GM21786 (cell line): Measurements from ENCODE around the gene DHRS4L2.
"Not testable (repeated sequence)": the region's sequence is repeated elsewhere in the genome, so short reads cannot be mapped to it uniquely, and the experiment has no call there.

Source experiments
- ATAC-seq: cut with Tn5 transposase; IDR thresholded peaks from one replicate; pipeline ENCODE4 v1.9.1; 2021; ENCODE audit not compliant: unreplicated experiment

The DHRS4L2 gene

GRCh38 chr14:23970283-23970659 is 18.5 kb upstream of the DHRS4L2 start:
- not testable (repeated sequence) for ATAC-seq

GRCh38 chr14:23973178-23973577 is 15.6 kb upstream of the DHRS4L2 start:
- not testable (repeated sequence) for ATAC-seq

GRCh38 chr14:23974041-23974440 is 14.7 kb upstream of the DHRS4L2 start:
- ATAC-seq, result not testable (repeated sequence)

GRCh38 chr14:23977208-23977607 is 11.5 kb upstream of the DHRS4L2 start:
- ATAC-seq, result not testable (repeated sequence)

GRCh38 chr14:23981951-23982813 is 6.5 kb upstream of the DHRS4L2 start:
- ATAC-seq, result not testable (repeated sequence)

- no peak for ATAC-seq
Measured at GRCh38 chr14:23984891-23985602, 3.7 kb upstream of the DHRS4L2 start.

GRCh38 chr14:23988223-23988606 is 514 bp upstream of the DHRS4L2 start:
- peak; percentile 5 for ATAC-seq

- ATAC-seq, result not testable (repeated sequence)
Measured at GRCh38 chr14:23989734-23990445, 1.2 kb downstream of the DHRS4L2 start.

GRCh38 chr14:23990961-23991360 is 2.2 kb downstream of the DHRS4L2 start:
- ATAC-seq, result not testable (repeated sequence)

GRCh38 chr14:23993042-23993441 is 4.3 kb downstream of the DHRS4L2 start:
- ATAC-seq, result not testable (repeated sequence)

GRCh38 chr14:23996009-23996408 is 7.3 kb downstream of the DHRS4L2 start:
- ATAC-seq, result not testable (repeated sequence)

GRCh38 chr14:23996825-23997224 is 8.1 kb downstream of the DHRS4L2 start:
- ATAC-seq, result not testable (repeated sequence)

- not testable (repeated sequence) for ATAC-seq
Measured at GRCh38 chr14:23999640-24000039, 10.9 kb downstream of the DHRS4L2 start.

- ATAC-seq, result not testable (repeated sequence)
Measured at GRCh38 chr14:24001078-24001477, 12.3 kb downstream of the DHRS4L2 start.

- not testable (repeated sequence) for ATAC-seq
Measured at GRCh38 chr14:24001679-24002078, 12.9 kb downstream of the DHRS4L2 start.

- ATAC-seq, result peak; percentile 28
Measured at GRCh38 chr14:24006471-24006816, 17.7 kb downstream of the DHRS4L2 start.

- ATAC-seq, result peak; percentile 83
Measured at GRCh38 chr14:24006817-24007652, 18.3 kb downstream of the DHRS4L2 start.

GRCh38 chr14:24011051-24011450 is 22.3 kb downstream of the DHRS4L2 start:
- ATAC-seq, result no peak

GRCh38 chr14:24012726-24013273 is 24.1 kb downstream of the DHRS4L2 start:
- not testable (repeated sequence) for ATAC-seq
